ENCODE data around the gene LRRC41.
A peak's percentile ranks its signal among the peaks of the same experiment; 100 is the strongest.

Gene LRRC41

GRCh38 chr1:46284597-46285564 lies 18.5 kb downstream of the LRRC41 start:
- H3K27ac ChIP-seq, result 0 out of 2 replicates have a peak overlapping the region, but pooled peaks have one; percentile 4
- no peak for TF ChIP-seq ZFX (IDR thresholded peaks at IDR 0.05; ENCODE audit: borderline replicate concordance)
- TF ChIP-seq, protein P1, sequence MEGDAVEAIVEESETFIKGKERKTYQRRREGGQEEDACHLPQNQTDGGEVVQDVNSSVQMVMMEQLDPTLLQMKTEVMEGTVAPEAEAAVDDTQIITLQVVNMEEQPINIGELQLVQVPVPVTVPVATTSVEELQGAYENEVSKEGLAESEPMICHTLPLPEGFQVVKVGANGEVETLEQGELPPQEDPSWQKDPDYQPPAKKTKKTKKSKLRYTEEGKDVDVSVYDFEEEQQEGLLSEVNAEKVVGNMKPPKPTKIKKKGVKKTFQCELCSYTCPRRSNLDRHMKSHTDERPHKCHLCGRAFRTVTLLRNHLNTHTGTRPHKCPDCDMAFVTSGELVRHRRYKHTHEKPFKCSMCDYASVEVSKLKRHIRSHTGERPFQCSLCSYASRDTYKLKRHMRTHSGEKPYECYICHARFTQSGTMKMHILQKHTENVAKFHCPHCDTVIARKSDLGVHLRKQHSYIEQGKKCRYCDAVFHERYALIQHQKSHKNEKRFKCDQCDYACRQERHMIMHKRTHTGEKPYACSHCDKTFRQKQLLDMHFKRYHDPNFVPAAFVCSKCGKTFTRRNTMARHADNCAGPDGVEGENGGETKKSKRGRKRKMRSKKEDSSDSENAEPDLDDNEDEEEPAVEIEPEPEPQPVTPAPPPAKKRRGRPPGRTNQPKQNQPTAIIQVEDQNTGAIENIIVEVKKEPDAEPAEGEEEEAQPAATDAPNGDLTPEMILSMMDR (IDR thresholded peaks at IDR 0.05), result no peak

DNA sequence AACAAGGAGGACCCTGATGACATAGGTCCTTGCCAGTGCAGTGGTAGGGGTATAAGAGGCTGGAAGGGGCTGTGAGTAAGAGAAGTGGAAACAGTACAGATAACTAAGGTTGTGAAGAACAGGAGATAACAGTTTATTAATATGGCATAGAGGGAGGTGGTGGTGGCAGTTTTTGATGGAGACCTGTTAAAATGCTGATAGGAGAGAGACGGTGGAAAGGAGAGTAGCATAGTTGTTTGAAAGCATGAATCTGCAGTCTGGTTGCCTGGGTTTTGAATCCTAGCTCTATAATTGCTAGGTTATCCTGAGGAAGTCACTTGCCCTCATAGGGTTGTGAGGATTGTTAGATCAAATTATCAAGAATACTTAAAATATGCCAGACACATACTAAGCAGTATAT lies 19.4 kb downstream of the LRRC41 start:
- TF ChIP-seq, protein P1 (IDR thresholded peaks at IDR 0.05), result no peak
- no peak for TF ChIP-seq ZFX (IDR thresholded peaks at IDR 0.05; ENCODE audit: borderline replicate concordance)
- 0 out of 2 replicates have a peak overlapping the region, but pooled peaks have one; percentile 4 for H3K27ac ChIP-seq

DNA sequence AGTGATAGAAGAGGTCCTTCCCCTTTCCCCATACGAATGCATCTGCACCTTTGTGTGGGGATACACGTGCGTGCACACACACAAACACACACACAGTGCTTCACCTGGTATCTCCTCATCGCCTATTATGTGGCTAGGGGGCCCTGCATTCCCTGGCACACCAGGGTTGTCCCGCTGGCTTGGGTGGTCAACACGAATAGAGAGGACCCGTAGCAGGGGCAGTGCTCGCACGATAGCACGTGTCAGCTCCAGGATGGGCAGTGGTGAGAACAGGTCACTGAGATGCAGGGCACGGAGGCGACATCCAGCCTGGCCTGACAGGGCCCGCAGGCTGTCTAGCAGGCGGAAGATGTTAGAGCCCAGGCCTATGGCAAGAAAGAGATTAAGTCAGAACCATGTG lies 22.4 kb downstream of the LRRC41 start:
- TF ChIP-seq, protein P1 (IDR thresholded peaks at IDR 0.05), result no peak
- no peak for TF ChIP-seq ZFX (IDR thresholded peaks at IDR 0.05; ENCODE audit: borderline replicate concordance)
- H3K27ac ChIP-seq, result no peak overlapping the region

- peak overlapping the region; percentile 27; the same call in 1 of the 2 replicates for H3K27ac ChIP-seq
- no peak for TF ChIP-seq ZFX (IDR thresholded peaks at IDR 0.05; ENCODE audit: borderline replicate concordance)
- TF ChIP-seq, protein P1 (IDR thresholded peaks at IDR 0.05), result no peak
Measured at GRCh38 chr1:46280092-46280491, 23.3 kb downstream of the LRRC41 start.

DNA sequence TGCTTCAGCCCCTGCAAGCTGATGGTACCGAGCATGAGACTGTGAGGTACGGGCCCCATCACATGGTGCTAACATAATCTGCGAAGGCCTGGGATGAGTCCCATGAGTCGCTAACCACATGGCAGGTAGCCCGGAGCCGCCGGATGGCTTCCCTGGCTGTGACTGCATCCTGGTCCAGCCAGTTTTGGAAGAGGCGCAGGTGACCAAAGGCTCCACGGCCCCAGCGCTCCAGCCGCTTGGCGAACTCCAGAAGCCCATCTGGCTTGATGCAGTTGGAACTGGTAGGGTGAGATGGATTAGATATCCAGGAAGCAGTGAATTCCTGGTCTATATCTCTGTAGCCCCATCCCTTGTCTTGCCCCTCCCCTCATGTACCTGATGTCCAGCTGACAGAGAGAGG lies 24.6 kb downstream of the LRRC41 start:
- no peak for TF ChIP-seq ZFX (IDR thresholded peaks at IDR 0.05; ENCODE audit: borderline replicate concordance)
- TF ChIP-seq, protein P1 (IDR thresholded peaks at IDR 0.05), result no peak
- H3K27ac ChIP-seq, result peak overlapping the region; percentile 27; the same call in 1 of the 2 replicates

- TF ChIP-seq, protein P1 (IDR thresholded peaks at IDR 0.05), result no peak
- TF ChIP-seq ZFX (IDR thresholded peaks at IDR 0.05; ENCODE audit: borderline replicate concordance), result no peak
- H3K27ac ChIP-seq, result peak overlapping the region; percentile 12; the same call in 1 of the 2 replicates
Measured at GRCh38 chr1:46277658-46278373, 25.6 kb downstream of the LRRC41 start.
